Astrocyte (in vitro differentiated cells and primary cell): ENCODE data around the gene TRPM2.

Experiments
- EZH2 ChIP-seq: IDR thresholded peaks from 2 replicates; pipeline ENCODE4 v1.6.1; 2012; ENCODE audit warnings: mild to moderate bottlenecking, low read length, inconsistent platforms; ENCODE audit not compliant: insufficient read depth
- TF ChIP-seq, protein P1 (sequence below): IDR thresholded peaks from 2 replicates; pipeline ENCODE4 v1.5.1; 2011; ENCODE audit warnings: low read depth, mild to moderate bottlenecking, inconsistent platforms, low read length, moderate library complexity; ENCODE audit not compliant: insufficient read depth

DNA sequence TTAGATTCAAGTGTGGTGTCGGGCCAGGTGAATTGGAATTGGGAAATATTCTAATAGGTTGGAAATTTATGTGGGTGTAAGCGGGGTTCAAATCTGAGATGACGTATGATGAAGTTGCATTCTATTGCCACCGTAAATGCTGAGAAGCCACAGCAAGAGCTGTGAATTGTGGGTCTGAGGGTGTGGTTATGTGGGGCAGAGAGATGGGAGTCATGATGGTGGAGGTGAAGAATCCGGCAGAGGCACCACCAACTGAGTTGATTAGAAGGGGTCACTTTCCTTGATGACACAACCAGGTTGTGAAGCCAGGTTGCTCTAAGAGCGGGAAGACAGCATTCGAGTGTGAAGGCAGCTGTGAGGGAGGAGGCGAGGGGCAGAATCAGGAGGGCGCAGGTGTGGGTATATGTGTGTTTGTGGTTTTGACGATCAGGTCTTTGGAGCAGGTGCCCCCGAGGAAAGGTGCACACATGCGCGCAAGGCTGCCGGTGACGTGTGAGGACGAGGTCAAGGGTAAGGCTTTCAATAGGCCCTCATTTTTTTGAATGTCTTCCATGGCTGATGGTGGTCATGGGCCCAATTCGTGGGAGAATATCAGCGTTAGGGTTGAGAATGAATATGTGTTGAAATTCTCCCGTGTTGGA is 120.6 kb downstream of the TRPM2 start:
- TF ChIP-seq, protein P1, sequence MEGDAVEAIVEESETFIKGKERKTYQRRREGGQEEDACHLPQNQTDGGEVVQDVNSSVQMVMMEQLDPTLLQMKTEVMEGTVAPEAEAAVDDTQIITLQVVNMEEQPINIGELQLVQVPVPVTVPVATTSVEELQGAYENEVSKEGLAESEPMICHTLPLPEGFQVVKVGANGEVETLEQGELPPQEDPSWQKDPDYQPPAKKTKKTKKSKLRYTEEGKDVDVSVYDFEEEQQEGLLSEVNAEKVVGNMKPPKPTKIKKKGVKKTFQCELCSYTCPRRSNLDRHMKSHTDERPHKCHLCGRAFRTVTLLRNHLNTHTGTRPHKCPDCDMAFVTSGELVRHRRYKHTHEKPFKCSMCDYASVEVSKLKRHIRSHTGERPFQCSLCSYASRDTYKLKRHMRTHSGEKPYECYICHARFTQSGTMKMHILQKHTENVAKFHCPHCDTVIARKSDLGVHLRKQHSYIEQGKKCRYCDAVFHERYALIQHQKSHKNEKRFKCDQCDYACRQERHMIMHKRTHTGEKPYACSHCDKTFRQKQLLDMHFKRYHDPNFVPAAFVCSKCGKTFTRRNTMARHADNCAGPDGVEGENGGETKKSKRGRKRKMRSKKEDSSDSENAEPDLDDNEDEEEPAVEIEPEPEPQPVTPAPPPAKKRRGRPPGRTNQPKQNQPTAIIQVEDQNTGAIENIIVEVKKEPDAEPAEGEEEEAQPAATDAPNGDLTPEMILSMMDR, result no peak
- TF ChIP-seq EZH2, result no peak
